Right lobe of liver (tissue), 4 donors: ENCODE measurements around the gene ESPN.

Experiments
- POLR2A ChIP-seq: fragments of 450-650 bp; IDR thresholded peaks from one replicate; pipeline ENCODE4 v1.6.1; 2017; ENCODE audit warnings: antibody characterized with exemption, mild to moderate bottlenecking
- TF ChIP-seq, protein P1 (sequence below), 4 donors: fragments of 200-600 bp in 3 of 4; fragments of 450-650 bp in 1 of 4; IDR thresholded peaks; one replicate each; pipeline versions ENCODE4 v1.5.1 to v1.8.0; 2016 to 2022; ENCODE audit warnings: antibody characterized with exemption in 4 of 4, mild to moderate bottlenecking in 2 of 4
- donor health status: DM: no; HTN: no; CAD: no.
- donor health status: DM: no; HTN: no; CAD: no.
- donor health status: DM: no; HTN: yes; CAD: no.

- TF ChIP-seq, protein P1, sequence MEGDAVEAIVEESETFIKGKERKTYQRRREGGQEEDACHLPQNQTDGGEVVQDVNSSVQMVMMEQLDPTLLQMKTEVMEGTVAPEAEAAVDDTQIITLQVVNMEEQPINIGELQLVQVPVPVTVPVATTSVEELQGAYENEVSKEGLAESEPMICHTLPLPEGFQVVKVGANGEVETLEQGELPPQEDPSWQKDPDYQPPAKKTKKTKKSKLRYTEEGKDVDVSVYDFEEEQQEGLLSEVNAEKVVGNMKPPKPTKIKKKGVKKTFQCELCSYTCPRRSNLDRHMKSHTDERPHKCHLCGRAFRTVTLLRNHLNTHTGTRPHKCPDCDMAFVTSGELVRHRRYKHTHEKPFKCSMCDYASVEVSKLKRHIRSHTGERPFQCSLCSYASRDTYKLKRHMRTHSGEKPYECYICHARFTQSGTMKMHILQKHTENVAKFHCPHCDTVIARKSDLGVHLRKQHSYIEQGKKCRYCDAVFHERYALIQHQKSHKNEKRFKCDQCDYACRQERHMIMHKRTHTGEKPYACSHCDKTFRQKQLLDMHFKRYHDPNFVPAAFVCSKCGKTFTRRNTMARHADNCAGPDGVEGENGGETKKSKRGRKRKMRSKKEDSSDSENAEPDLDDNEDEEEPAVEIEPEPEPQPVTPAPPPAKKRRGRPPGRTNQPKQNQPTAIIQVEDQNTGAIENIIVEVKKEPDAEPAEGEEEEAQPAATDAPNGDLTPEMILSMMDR (IDR thresholded peaks at IDR 0.05), result no peak
- no peak for TF ChIP-seq POLR2A
These were observed 26.4 kb downstream of the ESPN start for GRCh38 chr1:6450943-6451373.
